ENCODE measurements around the gene RNF145. TPM values are rescaled to one million over a fixed set of nuclear protein-coding genes. Genes with fewer than 3 reads are reported as not detected.
"Not testable (repeated sequence)": the region's sequence is repeated elsewhere in the genome, so short reads cannot be mapped to it uniquely, and the experiment has no call there.

The RNF145 gene
- total and polyA plus RNA-seq, 2 donors (not counting 1 experiment from before 2014, with no cell fraction given): 24.5 to 57.2 TPM

DNA sequence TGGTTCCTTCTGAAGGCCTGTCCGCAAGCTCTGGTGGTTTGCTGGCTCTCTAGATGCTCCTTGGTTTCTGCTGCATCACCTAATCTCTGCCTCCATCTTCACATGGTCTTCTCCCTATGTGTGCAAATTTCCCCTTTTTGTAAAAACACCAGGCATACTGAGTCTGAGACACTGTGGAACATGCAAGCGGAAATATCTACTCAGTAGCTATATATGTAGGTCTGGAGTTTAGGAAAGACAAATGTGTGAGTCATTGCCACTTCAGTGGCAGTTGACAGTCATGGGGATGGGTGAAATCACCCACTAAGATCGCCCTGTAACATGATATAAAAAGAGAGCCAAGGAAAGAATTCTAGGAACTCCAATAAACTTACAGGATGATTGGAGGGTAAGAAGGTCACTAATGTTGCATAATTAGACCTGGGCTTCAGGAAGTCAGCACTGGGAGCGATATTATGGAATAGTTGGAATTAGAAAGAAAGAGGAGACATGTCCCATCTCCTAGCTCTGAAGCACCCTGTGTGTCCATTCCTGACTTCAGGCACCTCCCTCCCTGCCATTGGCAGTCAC is 31.0 kb upstream of the RNF145 start:
- Mint-ChIP-seq H3K27ac (no peak overlapping the region), H3K4me3 (no peak overlapping the region), H3K4me1 (peaks cover 14% of the 10 kb centered on the region), H3K27me3 (no peaks in the 10 kb centered on the region), H3K9me3 (ENCODE audit: insufficient read depth) (no peaks in the 10 kb centered on the region)
- Histone ChIP-seq H2AFZ (ENCODE audit: insufficient read depth, low read depth, low read length, poor library complexity, severe bottlenecking) (no peak overlapping the region), H3K4me2 (replicated peaks; ENCODE audit: low read depth, low read length, poor library complexity, severe bottlenecking) (no peak overlapping the region), H3K79me2 (ENCODE audit: control insufficient read depth, insufficient read depth, low read length) (no peaks in the 10 kb centered on the region), H3K27me3 (replicated peaks in 1 of 4; ENCODE audit: control extremely low read depth in 1 of 4, control insufficient read depth in 3 of 4, insufficient read depth in 4 of 4, low read length in 3 of 4) (no peaks in the 10 kb centered on the region), H3K36me3 (replicated peaks in 1 of 2; ENCODE audit: control extremely low read depth in 1 of 2, control insufficient read depth in 1 of 2, extremely low read depth in 1 of 2, insufficient read depth in 2 of 2, low read length in 1 of 2) (no peaks in the 10 kb centered on the region), H3K27ac (ENCODE audit: low read length in 2 of 2) (no peak overlapping the region), H3K9ac (ENCODE audit: low read length) (no peak overlapping the region), H3K4me3 (ENCODE audit: control extremely low read depth in 1 of 5, extremely low read depth in 1 of 5, insufficient read depth in 1 of 5, low read depth in 2 of 5, low read length in 4 of 5) (no peak overlapping the region), H3K4me1 (ENCODE audit: control insufficient read depth in 2 of 2, insufficient read depth in 2 of 2, low read length in 2 of 2) (peaks cover 15 to 17% of the 10 kb centered on the region in 2 donors), H4K20me1 (ENCODE audit: control insufficient read depth, insufficient read depth, low read length, poor library complexity, severe bottlenecking) (no peaks in the 10 kb centered on the region), H3K9me3 (ENCODE audit: control extremely low read depth in 1 of 3, control insufficient read depth in 2 of 3, insufficient read depth in 1 of 3, low read length in 2 of 3) (no peaks in the 10 kb centered on the region)
- DNase-seq (no peak), ATAC-seq (ENCODE audit: low read depth) (no peak)
- CTCF ChIA-PET: no interaction called here
- WGBS (ENCODE audit: insufficient coverage): 100% methylated on average over 1 of the region's 4 CpGs
- TF ChIP-seq, protein P1, sequence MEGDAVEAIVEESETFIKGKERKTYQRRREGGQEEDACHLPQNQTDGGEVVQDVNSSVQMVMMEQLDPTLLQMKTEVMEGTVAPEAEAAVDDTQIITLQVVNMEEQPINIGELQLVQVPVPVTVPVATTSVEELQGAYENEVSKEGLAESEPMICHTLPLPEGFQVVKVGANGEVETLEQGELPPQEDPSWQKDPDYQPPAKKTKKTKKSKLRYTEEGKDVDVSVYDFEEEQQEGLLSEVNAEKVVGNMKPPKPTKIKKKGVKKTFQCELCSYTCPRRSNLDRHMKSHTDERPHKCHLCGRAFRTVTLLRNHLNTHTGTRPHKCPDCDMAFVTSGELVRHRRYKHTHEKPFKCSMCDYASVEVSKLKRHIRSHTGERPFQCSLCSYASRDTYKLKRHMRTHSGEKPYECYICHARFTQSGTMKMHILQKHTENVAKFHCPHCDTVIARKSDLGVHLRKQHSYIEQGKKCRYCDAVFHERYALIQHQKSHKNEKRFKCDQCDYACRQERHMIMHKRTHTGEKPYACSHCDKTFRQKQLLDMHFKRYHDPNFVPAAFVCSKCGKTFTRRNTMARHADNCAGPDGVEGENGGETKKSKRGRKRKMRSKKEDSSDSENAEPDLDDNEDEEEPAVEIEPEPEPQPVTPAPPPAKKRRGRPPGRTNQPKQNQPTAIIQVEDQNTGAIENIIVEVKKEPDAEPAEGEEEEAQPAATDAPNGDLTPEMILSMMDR (IDR thresholded peaks at IDR 0.05): no peak
- no peak for TF ChIP-seq EZH2 (IDR thresholded peaks at IDR 0.05; ENCODE audit: borderline replicate concordance, insufficient read depth, low read depth, low read length, poor library complexity, severe bottlenecking)
- POLR2A ChIA-PET: no interaction called here
- intact Hi-C loops (cut with micrococcal nuclease): no loop called here

DNA sequence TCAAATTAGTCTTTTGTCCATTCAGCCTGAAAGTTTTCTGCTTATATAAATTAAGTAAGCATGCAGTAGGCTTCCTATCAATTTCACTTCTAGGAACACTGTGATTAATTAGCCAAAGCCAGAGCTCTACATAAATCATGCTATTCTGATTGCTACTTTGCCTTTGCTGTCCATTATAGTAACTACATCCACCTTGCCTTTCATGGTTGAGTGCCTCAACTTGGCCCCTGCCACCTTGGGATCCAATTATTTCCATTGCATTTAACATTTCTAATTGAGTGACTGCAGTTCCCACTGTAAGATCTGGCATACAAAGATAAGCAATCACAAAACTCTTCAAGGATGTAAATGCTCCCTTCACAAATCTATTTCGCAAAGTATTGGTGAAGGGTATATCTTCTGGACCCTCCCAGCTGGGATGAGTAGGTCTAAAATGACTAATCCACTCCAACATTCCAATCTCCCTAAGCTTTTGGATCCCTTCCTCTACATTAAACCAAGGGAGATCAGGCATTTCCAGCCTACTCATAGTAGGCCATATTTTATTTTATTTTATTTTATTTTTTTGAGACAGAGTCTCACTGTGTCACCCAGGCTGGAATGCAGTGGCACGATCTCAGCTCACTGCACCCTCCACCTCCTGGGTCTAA is 26.6 kb upstream of the RNF145 start:
- H3K27me3 ChIP-seq (replicated peaks in 1 of 4; ENCODE audit: control extremely low read depth in 1 of 4, control insufficient read depth in 3 of 4, insufficient read depth in 4 of 4, low read length in 3 of 4); H3K4me1 ChIP-seq (ENCODE audit: control insufficient read depth in 2 of 2, insufficient read depth in 2 of 2, low read length in 2 of 2); DNase-seq; H3K4me1 Mint-ChIP-seq; H3K27me3 Mint-ChIP-seq; H3K27ac ChIP-seq (ENCODE audit: low read length in 2 of 2); H2AFZ ChIP-seq (ENCODE audit: insufficient read depth, low read depth, low read length, poor library complexity, severe bottlenecking); H3K79me2 ChIP-seq (ENCODE audit: control insufficient read depth, insufficient read depth, low read length); H3K4me3 ChIP-seq (ENCODE audit: control extremely low read depth in 1 of 5, extremely low read depth in 1 of 5, insufficient read depth in 1 of 5, low read depth in 2 of 5, low read length in 4 of 5); ATAC-seq (ENCODE audit: low read depth); H3K4me2 ChIP-seq (replicated peaks; ENCODE audit: low read depth, low read length, poor library complexity, severe bottlenecking); H3K4me3 Mint-ChIP-seq; H4K20me1 ChIP-seq (ENCODE audit: control insufficient read depth, insufficient read depth, low read length, poor library complexity, severe bottlenecking); H3K9me3 ChIP-seq (ENCODE audit: control extremely low read depth in 1 of 3, control insufficient read depth in 2 of 3, insufficient read depth in 1 of 3, low read length in 2 of 3); CTCF ChIA-PET; H3K9ac ChIP-seq (ENCODE audit: low read length); H3K36me3 ChIP-seq (replicated peaks in 1 of 2; ENCODE audit: control extremely low read depth in 1 of 2, control insufficient read depth in 1 of 2, extremely low read depth in 1 of 2, insufficient read depth in 2 of 2, low read length in 1 of 2); POLR2A ChIA-PET; intact Hi-C loops (cut with micrococcal nuclease); H3K27ac Mint-ChIP-seq; H3K9me3 Mint-ChIP-seq (ENCODE audit: insufficient read depth): not testable (repeated sequence)
- WGBS (ENCODE audit: insufficient coverage): no CpG with 5 or more reads among the region's 2 CpGs
